ENCODE data around the gene MEI4. TPM values are rescaled to one million over a fixed set of nuclear protein-coding genes. Genes with fewer than 3 reads are reported as not detected.

MEI4 gene
- total and polyA plus RNA-seq, 2 of the 4 experiments (the other 2 are of a cell fraction) = not detected

DNA sequence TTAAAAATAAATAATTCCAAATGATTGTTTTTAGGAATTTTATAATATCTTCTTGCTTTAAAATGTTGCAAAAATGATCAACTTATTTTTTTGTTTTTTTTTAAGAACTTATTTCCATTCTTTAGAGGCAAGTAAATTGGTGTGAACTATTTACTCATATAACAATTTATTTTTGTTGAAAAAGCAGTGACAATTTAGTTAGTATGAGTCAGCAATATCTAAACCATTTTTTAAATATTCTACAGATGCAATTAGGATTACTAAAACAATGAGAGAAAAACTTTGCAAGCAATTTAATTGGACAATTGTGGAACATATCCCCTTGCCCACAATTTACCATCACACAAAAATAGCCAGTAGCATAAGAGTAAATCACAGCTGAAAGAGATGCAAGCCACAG lies 319.5 kb downstream of the MEI4 start:
- Histone ChIP-seq H3K14ac (replicated peaks; ENCODE audit: low read depth, low read length) (no peak overlapping the region), H4K8ac (ENCODE audit: low read depth in 2 of 2, low read length in 2 of 2) (no peak overlapping the region), H2BK20ac (ENCODE audit: low read depth, low read length) (no peak overlapping the region), H3K4me2 (ENCODE audit: low read depth, low read length) (no peak overlapping the region), H2BK120ac (ENCODE audit: low read depth, low read length) (no peak overlapping the region), H2AK9ac (replicated peaks; ENCODE audit: low read depth, low read length, poor library complexity) (no peak overlapping the region), H2AK5ac (ENCODE audit: low read depth, low read length) (no peak overlapping the region), H3K56ac (ENCODE audit: extremely low read depth, insufficient read depth, low read length) (no peak overlapping the region), H3K9ac (ENCODE audit: low read depth, low read length) (no peak overlapping the region), H3K79me1 (ENCODE audit: low read depth in 1 of 2, low read length in 2 of 2) (no peaks in the 10 kb centered on the region), H3K9me1 (ENCODE audit: insufficient read depth, low read length) (no peaks in the 10 kb centered on the region), H3K4ac (ENCODE audit: low read depth, low read length) (no peak overlapping the region), H2BK5ac (ENCODE audit: low read depth, low read length, poor library complexity, severe bottlenecking) (no peak overlapping the region), H4K20me1 (ENCODE audit: insufficient read depth, low read length) (no peaks in the 10 kb centered on the region), H3K18ac (ENCODE audit: low read depth, low read length) (no peak overlapping the region), H2BK15ac (ENCODE audit: low read depth, low read length) (no peak overlapping the region), H3K27ac (ENCODE audit: insufficient read depth, low read length) (no peak overlapping the region), H3K4me1 (ENCODE audit: control insufficient read depth, insufficient read depth, low read length) (no peaks in the 10 kb centered on the region), H2AFZ (replicated peaks; ENCODE audit: low read length, poor library complexity) (no peak overlapping the region), H4K5ac (ENCODE audit: low read depth, low read length) (no peak overlapping the region), H4K91ac (ENCODE audit: insufficient read depth, low read depth, low read length) (no peak overlapping the region), H3K9me3 (ENCODE audit: control insufficient read depth, insufficient read depth, low read length) (no peaks in the 10 kb centered on the region), H3K27me3 (ENCODE audit: control insufficient read depth, insufficient read depth, low read length) (no peaks in the 10 kb centered on the region), H3K23ac (ENCODE audit: low read depth, low read length) (no peak overlapping the region), H3K36me3 (ENCODE audit: control insufficient read depth, insufficient read depth, low read length) (no peaks in the 10 kb centered on the region), H3K4me3 (ENCODE audit: insufficient read depth, low read depth, low read length) (no peak overlapping the region)
- TF ChIP-seq FOS (IDR thresholded peaks at IDR 0.05; ENCODE audit: low read depth, low read length) = no peak
- peak; percentile 9; the same call in 1 of the 2 replicates for TF ChIP-seq NFE2L2 (IDR thresholded peaks at IDR 0.05; ENCODE audit: low read depth, low read length)
- TF ChIP-seq BHLHE40 (IDR thresholded peaks at IDR 0.05; ENCODE audit: low read depth, low read length) = no peak
- no peak for TF ChIP-seq POLR2A (IDR thresholded peaks at IDR 0.05; ENCODE audit: low read depth, low read length)
- TF ChIP-seq, protein P1, sequence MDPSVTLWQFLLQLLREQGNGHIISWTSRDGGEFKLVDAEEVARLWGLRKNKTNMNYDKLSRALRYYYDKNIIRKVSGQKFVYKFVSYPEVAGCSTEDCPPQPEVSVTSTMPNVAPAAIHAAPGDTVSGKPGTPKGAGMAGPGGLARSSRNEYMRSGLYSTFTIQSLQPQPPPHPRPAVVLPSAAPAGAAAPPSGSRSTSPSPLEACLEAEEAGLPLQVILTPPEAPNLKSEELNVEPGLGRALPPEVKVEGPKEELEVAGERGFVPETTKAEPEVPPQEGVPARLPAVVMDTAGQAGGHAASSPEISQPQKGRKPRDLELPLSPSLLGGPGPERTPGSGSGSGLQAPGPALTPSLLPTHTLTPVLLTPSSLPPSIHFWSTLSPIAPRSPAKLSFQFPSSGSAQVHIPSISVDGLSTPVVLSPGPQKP (IDR thresholded peaks at IDR 0.05; ENCODE audit: borderline replicate concordance, low read depth, low read length) = no peak
- no peak for TF ChIP-seq RCOR1 (IDR thresholded peaks at IDR 0.05; ENCODE audit: insufficient replicate concordance, low read length)
- TF ChIP-seq CTCF (conservative IDR thresholded peaks at IDR 0.05; ENCODE audit: low read depth, low read length) = no peak
- TF ChIP-seq MXI1 (IDR thresholded peaks at IDR 0.05; ENCODE audit: borderline replicate concordance, low read depth, low read length) = no peak
- TF ChIP-seq CHD1 (IDR thresholded peaks at IDR 0.05; ENCODE audit: low read depth, low read length) = no peak
- no peak for TF ChIP-seq CEBPB (IDR thresholded peaks at IDR 0.05; ENCODE audit: low read depth, low read length)
- TF ChIP-seq RFX5 (IDR thresholded peaks at IDR 0.05; ENCODE audit: low read depth, low read length) = no peak
- TF ChIP-seq MAZ (IDR thresholded peaks at IDR 0.05; ENCODE audit: borderline replicate concordance, low read depth, low read length) = no peak
- TF ChIP-seq SMC3 (IDR thresholded peaks at IDR 0.05; ENCODE audit: low read depth, low read length) = no peak
- peak; percentile 51; the same call in 1 of the 2 replicates for TF ChIP-seq MAFK (IDR thresholded peaks at IDR 0.05; ENCODE audit: low read depth, low read length)
- no peak for TF ChIP-seq RAD21 (IDR thresholded peaks at IDR 0.05; ENCODE audit: low read length)
- no peak for DNase-seq
- dilution Hi-C loops (cut with HindIII; ENCODE audit: low sequenced_read_pairs, unreplicated experiment) (no loop called here), in situ Hi-C loops (cut with MboI; ENCODE audit: low sequenced_read_pairs) (no loop called here), intact Hi-C loops (cut with micrococcal nuclease) (no loop called here)
- POLR2A ChIA-PET (ENCODE audit: unreplicated experiment) = no interaction called here
- no TSS peak for BruUV-seq (replicated peaks)
- CTCF ChIA-PET = no interaction called here
- no peak for ATAC-seq (ENCODE audit: low read depth)
